H1 (cell line): ENCODE measurements around the gene TEX44. TPM values are rescaled to one million over a fixed set of nuclear protein-coding genes. Genes with fewer than 3 reads are reported as not detected.

Source experiments
- CTCF ChIA-PET: fragments of 300-600 bp; sonication (Branson Sonifier 250); formaldehyde crosslinking; loops from one replicate; lab custom pipeline; 2021; ENCODE audit not compliant: partially characterized antibody; lab: Charles Lee
- POLR2A ChIA-PET: fragments of 300-600 bp; sonication (Branson Sonifier 250); formaldehyde crosslinking; loops from one replicate; lab custom pipeline; 2021; ENCODE audit warnings: inconsistent platforms; ENCODE audit not compliant: partially characterized antibody; lab: Charles Lee
- DNase-seq, 2 experiments: peaks; one replicate each; pipeline versions ENCODE4 v3.0.0 to v3.0.0-alpha.2; 2010 to 2022; ENCODE audit warnings: low spot score in 2 of 2, low read depth in 1 of 2, mixed read lengths in 1 of 2
- FAIRE-seq: peaks from 2 replicates; lab custom pipeline; 2011; peaks lifted over from hg19 to GRCh38; lab: Jason Lieb, UNC
- H2AFZ ChIP-seq: 2 replicates; pipeline ENCODE4 v1.8.1; 2012; ENCODE audit warnings: low read length, inconsistent platforms
- H2AK5ac ChIP-seq: 2 replicates; pipeline ENCODE4 v1.6.1; 2013; ENCODE audit warnings: low read depth, low read length
- H2BK120ac ChIP-seq: replicated peaks from 2 replicates; pipeline ENCODE3; 2013; ENCODE audit warnings: low read depth, low read length, inconsistent platforms
- H2BK12ac ChIP-seq: 2 replicates; pipeline ENCODE4 v1.6.1; 2013; ENCODE audit warnings: low read depth, low read length
- H2BK15ac ChIP-seq: 2 replicates; pipeline ENCODE4 v1.6.1; 2013; ENCODE audit warnings: low read length
- H2BK20ac ChIP-seq: 2 replicates; pipeline ENCODE4 v1.6.1; 2013; ENCODE audit warnings: low read length
- H2BK5ac ChIP-seq: 2 replicates; pipeline ENCODE4 v1.6.1; 2013; ENCODE audit warnings: low read depth, low read length
- H3K14ac ChIP-seq: 2 replicates; pipeline ENCODE4 v1.6.1; 2013; ENCODE audit warnings: inconsistent platforms; ENCODE audit not compliant: insufficient read length
- H3K18ac ChIP-seq: 2 replicates; pipeline ENCODE4 v1.6.1; 2013; ENCODE audit warnings: low read length; ENCODE audit errors: extremely low read depth
- H3K23ac ChIP-seq: 2 replicates; pipeline ENCODE4 v1.6.1; 2013; ENCODE audit warnings: inconsistent platforms; ENCODE audit not compliant: insufficient read length
- H3K23me2 ChIP-seq: 2 replicates; pipeline ENCODE4 v1.6.1; 2013; ENCODE audit warnings: low read depth, low read length
- H3K27ac ChIP-seq: 2 replicates; pipeline ENCODE4 v1.6.1; 2011; ENCODE audit warnings: low read depth, low read length, inconsistent platforms
- H3K27me3 ChIP-seq, 4 experiments: replicated peaks in 1 of 4; 1 replicate in 1 of 4; 2 replicates in 3 of 4; pipeline versions ENCODE4 v1.6.1 to v1.8.1; 2011 to 2013; ENCODE audit warnings: low read length in 3 of 4, mild to moderate bottlenecking in 3 of 4, inconsistent platforms in 2 of 4, mixed read lengths in 2 of 4, moderate library complexity in 1 of 4; ENCODE audit not compliant: control insufficient read depth in 3 of 4, insufficient read depth in 3 of 4; ENCODE audit errors: extremely low read depth in 1 of 4
- H3K36me3 ChIP-seq, 4 experiments: 2 replicates each; pipeline versions ENCODE4 v1.6.1 to v1.8.1; 2011 to 2013; ENCODE audit warnings: mild to moderate bottlenecking in 4 of 4, low read length in 3 of 4, moderate library complexity in 2 of 4, control low read depth in 1 of 4, inconsistent platforms in 1 of 4; ENCODE audit not compliant: insufficient read depth in 4 of 4, control insufficient read depth in 2 of 4
- H3K4ac ChIP-seq: replicated peaks from 2 replicates; pipeline ENCODE3; 2013; ENCODE audit warnings: low read length, low read depth, mixed read lengths, inconsistent platforms; ENCODE audit not compliant: insufficient read length
- H3K4me1 ChIP-seq, 4 experiments: replicated peaks in 1 of 4; 1 replicate in 1 of 4; 2 replicates in 3 of 4; pipeline versions ENCODE4 v1.6.1 to v1.8.1; 2011 to 2013; ENCODE audit warnings: low read length in 3 of 4, inconsistent platforms in 2 of 4, mixed read lengths in 1 of 4; ENCODE audit not compliant: insufficient read depth in 4 of 4, control insufficient read depth in 3 of 4
- H3K4me2 ChIP-seq, 2 experiments: 2 replicates each; pipeline versions ENCODE4 v1.6.1 to v1.8.1; 2011 to 2013; ENCODE audit warnings: low read depth in 2 of 2, low read length in 2 of 2, control low read depth in 1 of 2, inconsistent platforms in 1 of 2, mild to moderate bottlenecking in 1 of 2; ENCODE audit not compliant: insufficient read depth in 1 of 2
- H3K4me3 ChIP-seq, 4 experiments: fragments of 200-600, 300-600 bp in 1 of 4; sonication (generic), shearing (Covaris generic), sonication (Bioruptor Twin) in 1 of 4; 2 replicates each; pipeline versions ENCODE4 v1.5.1 to v1.8.1; 2011 to 2016; ENCODE audit warnings: low read length in 4 of 4, low read depth in 3 of 4, control low read depth in 2 of 4, inconsistent platforms in 2 of 4, mild to moderate bottlenecking in 2 of 4, mixed read lengths in 1 of 4, moderate library complexity in 1 of 4; ENCODE audit not compliant: insufficient read depth in 2 of 4; ENCODE audit errors: extremely low read depth in 1 of 4
- H3K56ac ChIP-seq: replicated peaks from 2 replicates; pipeline ENCODE3; 2013; ENCODE audit warnings: low read depth, mild to moderate bottlenecking, mixed read lengths, low read length, inconsistent platforms; ENCODE audit not compliant: insufficient read length
- H3K79me1 ChIP-seq: 2 replicates; pipeline ENCODE4 v1.6.1; 2013; ENCODE audit warnings: low read depth, low read length, control low read depth
- H3K79me2 ChIP-seq, 2 experiments: 2 replicates each; pipeline versions ENCODE4 v1.6.1 to v1.8.1; 2012 to 2013; ENCODE audit warnings: low read length in 2 of 2, mild to moderate bottlenecking in 2 of 2, inconsistent platforms in 1 of 2; ENCODE audit not compliant: insufficient read depth in 2 of 2, control insufficient read depth in 1 of 2
- H3K9ac ChIP-seq, 4 experiments: replicated peaks in 1 of 4; 1 replicate in 1 of 4; 2 replicates in 3 of 4; pipeline versions ENCODE4 v1.6.1 to v1.8.1; 2011 to 2013; ENCODE audit warnings: low read depth in 3 of 4, low read length in 3 of 4, control low read depth in 2 of 4, mild to moderate bottlenecking in 2 of 4, moderate library complexity in 2 of 4, inconsistent platforms in 1 of 4; ENCODE audit errors: extremely low read depth in 1 of 4
- H3K9me3 ChIP-seq, 2 experiments: 2 replicates each; pipeline versions ENCODE4 v1.6.1 to v1.8.1; 2012 to 2013; ENCODE audit warnings: mild to moderate bottlenecking in 2 of 2, moderate library complexity in 2 of 2, control low read depth in 1 of 2, inconsistent platforms in 1 of 2, low read depth in 1 of 2, low read length in 1 of 2, mixed read lengths in 1 of 2; ENCODE audit not compliant: insufficient read depth in 2 of 2
- H4K20me1 ChIP-seq, 2 experiments: replicated peaks in 1 of 2; 2 replicates each; pipeline versions ENCODE3 to v1.8.1; 2011 to 2013; ENCODE audit warnings: inconsistent platforms in 2 of 2, low read length in 2 of 2, mild to moderate bottlenecking in 1 of 2; ENCODE audit not compliant: insufficient read depth in 2 of 2, control insufficient read depth in 1 of 2
- H4K5ac ChIP-seq: 2 replicates; pipeline ENCODE4 v1.6.1; 2013; ENCODE audit warnings: low read length, low read depth, mixed read lengths, inconsistent platforms; ENCODE audit not compliant: insufficient read length
- H4K8ac ChIP-seq: 2 replicates; pipeline ENCODE4 v1.8.0; 2013; ENCODE audit warnings: mild to moderate bottlenecking, moderate library complexity, low read length, inconsistent platforms; ENCODE audit not compliant: insufficient read depth; ENCODE audit errors: extremely low read depth
- H4K91ac ChIP-seq: replicated peaks from 2 replicates; pipeline ENCODE3; 2013; ENCODE audit warnings: low read length, mixed read lengths, inconsistent platforms; ENCODE audit not compliant: insufficient read length
- CBX8 ChIP-seq: fragments of 300-800, 300-1000 bp; sonication (generic); IDR thresholded peaks from 2 replicates; pipeline ENCODE4 v1.7.1; 2016; ENCODE audit warnings: low read depth, low read length, borderline replicate concordance
- CEBPB ChIP-seq: IDR thresholded peaks from 2 replicates; pipeline ENCODE4 v1.6.1; 2012; ENCODE audit warnings: low read depth, low read length
- E2F6 ChIP-seq: IDR thresholded peaks from 2 replicates; pipeline ENCODE4 v1.6.1; 2012; ENCODE audit warnings: inconsistent platforms
- HDAC6 ChIP-seq: IDR thresholded peaks from one replicate; pipeline ENCODE4 v1.7.1; 2012; ENCODE audit warnings: low read depth, mild to moderate bottlenecking, inconsistent platforms, low read length, moderate library complexity
- JUND ChIP-seq: IDR thresholded peaks from 2 replicates; pipeline ENCODE4 v1.6.1; 2011; ENCODE audit warnings: mild to moderate bottlenecking, improper control_type of control experiment, low read length
- POLR2AphosphoS5 ChIP-seq: IDR thresholded peaks from 2 replicates; pipeline ENCODE4 v1.6.1; 2011; ENCODE audit warnings: low read depth, low read length
- WGBS, 2 experiments: shearing (Covaris generic) in 1 of 2; methylation state at CpG; one replicate each; pipeline versions ENCODE4 v1.1.6 to v1.1.7; 2013 to 2015; ENCODE audit warnings: low lambda C conversion rate in 2 of 2, mixed read lengths in 2 of 2, inconsistent platforms in 1 of 2, low coverage in 1 of 2, missing lambda C conversion rate in 1 of 2; ENCODE audit not compliant: insufficient replicate concordance in 2 of 2, insufficient coverage in 1 of 2, insufficient read length in 1 of 2; ENCODE audit errors: extremely low coverage in 1 of 2, missing lambda C conversion rate in 1 of 2; 5-methylcytosine and 5-hydroxymethylcytosine counted together
- polyA plus RNA-seq, 7 experiments: library from polyadenylated mRNA; depleted of rRNA in 3 of 7; stranded (reverse) in 5 of 7; unstranded in 2 of 7; fragments of >200 nt in 5 of 7; fragments of 200-250 nt in 2 of 7; gene quantifications; 1 replicate in 5 of 7; 2 replicates in 1 of 7; 4 replicates in 1 of 7; pipeline versions ENCODE4 v1.2.1 to v1.2.3, GENCODE V29; 2011 to 2013; ENCODE audit warnings: missing spikeins in 2 of 7, mixed read lengths in 2 of 7
- total RNA-seq: library from RNA; stranded (reverse); fragmentation: NEBNext Ultra II Directional; extraction: Animal tissue kit (Norgen Biotek cat#: 25700); gene quantifications from 2 replicates; pipeline ENCODE4 v1.2.1, GENCODE V29; 2021

The TEX44 gene
- total and polyA plus RNA-seq, 2 of the 8 experiments (the other 6 are each of a cell fraction or from before 2014, with no cell fraction given), result not detected

GRCh38 chr2:231568098-231568784 lies 24.4 kb upstream of the TEX44 start:
- WGBS, 2 experiments, result 77% methylated on average over 5 of the region's 6 CpGs; no CpG with 5 or more reads in 1 of the 2 experiments
- no peak overlapping the region; a peak in 1 of 7 replicates for H3K9ac ChIP-seq
- no peaks in the 10 kb centered on the region for H3K79me2 ChIP-seq
- DNase-seq (no peak), FAIRE-seq (no peak)
- no peak overlapping the region for H3K23ac ChIP-seq
- H2BK12ac ChIP-seq, result peak overlapping the region; percentile 82; the same call in 1 of the 2 replicates
- peak overlapping the region; percentile 91; the same call in 1 of the 2 replicates for H2BK20ac ChIP-seq
- H3K9me3 ChIP-seq, result peaks cover 3 to 14% of the 10 kb centered on the region in 2 experiments; a peak in 2 of 4 replicates
- CTCF ChIA-PET, result interaction anchor here (1.3 to 16.1 kb wide), 6 partner anchors 11 to 136 kb away, joined by 3 to 368 read pairs (median 9); partner anchors contain the start of gene TEX44
- no peaks in the 10 kb centered on the region for H3K36me3 ChIP-seq
- H3K27me3 ChIP-seq, result no peaks in the 10 kb centered on the region
- no peaks in the 10 kb centered on the region for H4K20me1 ChIP-seq
- POLR2A ChIA-PET, result interaction anchor here (1.0 to 2.5 kb wide), 9 partner anchors 14 to 140 kb away, joined by 3 to 8 read pairs (median 4); partner anchors contain the start of genes NCL and PTMA
- no peak overlapping the region for H3K27ac ChIP-seq
- H4K91ac ChIP-seq, result peak overlapping the region; percentile 75
- no peak overlapping the region for H3K56ac ChIP-seq
- H3K4me3 ChIP-seq, result no peak overlapping the region
- H2BK5ac ChIP-seq, result peak overlapping the region; percentile 36; the same call in 1 of the 2 replicates
- peaks cover 0 to 19% (median 11%) of the 10 kb centered on the region in 4 experiments; a peak in 6 of 7 replicates for H3K4me1 ChIP-seq
- H2AFZ ChIP-seq, result no peak overlapping the region
- peak overlapping the region; percentile 97 for H3K14ac ChIP-seq
- H3K4ac ChIP-seq, result peak overlapping the region; percentile 15
- H3K23me2 ChIP-seq, result no peaks in the 10 kb centered on the region; the same call in 1 of the 2 replicates
- peak overlapping the region; percentile 51 for H4K8ac ChIP-seq
- H2AK5ac ChIP-seq, result no peak overlapping the region
- peak overlapping the region; percentile 94 for H3K18ac ChIP-seq
- H2BK15ac ChIP-seq, result 0 out of 2 replicates have a peak overlapping the region, but pooled peaks have one; percentile 46
- no peak overlapping the region for H3K4me2 ChIP-seq
- TF ChIP-seq E2F6 (no peak), POLR2AphosphoS5 (no peak), JUND (no peak), HDAC6 (no peak), CEBPB (no peak), CBX8 (no peak)
- no peaks in the 10 kb centered on the region for H3K79me1 ChIP-seq
- H2BK120ac ChIP-seq, result peak overlapping the region; percentile 70
- H4K5ac ChIP-seq, result peak overlapping the region; percentile 18
